ENCODE measurements around the gene TEX19. TPM values are rescaled to one million over a fixed set of nuclear protein-coding genes. Genes with fewer than 3 reads are reported as not detected.

TEX19 gene
- total and polyA plus RNA-seq, 10 of the 15 experiments (the other 5 are each of a cell fraction or from before 2014, with no cell fraction given) = 0.03 to 0.32 (median 0.13) TPM; not detected in 3

- H4K20me1 ChIP-seq (ENCODE audit: control insufficient read depth, insufficient read depth) = no peaks in the 10 kb centered on the region
Observed at GRCh38 chr17:82322526-82323453, 36.3 kb upstream of the TEX19 start.

More at GRCh38 chr17:82322526-82323453, 36.3 kb upstream of the TEX19 start:
- no peak overlapping the region for H2AFZ ChIP-seq (ENCODE audit: control insufficient read depth, low read depth, low read length)
- no peaks in the 10 kb centered on the region for H3K79me2 ChIP-seq (ENCODE audit: control insufficient read depth, insufficient read depth, low read length)
- in situ Hi-C loops (cut with MboI) (no loop called here), intact Hi-C loops (cut with micrococcal nuclease; ENCODE audit: unreplicated experiment) (loop anchor here (2.0 kb wide), 1 partner anchor 116 kb away; no protein-coding TSS in a partner anchor)
- ATAC-seq (no peak), DNase-seq (ENCODE audit: low read depth, low spot score) (no peak), FAIRE-seq (no peak)
- no peak overlapping the region for H3K27ac ChIP-seq (ENCODE audit: control insufficient read depth, insufficient read depth)
- no peaks in the 10 kb centered on the region; the same call in 1 of the 2 replicates for H3K4me1 ChIP-seq (ENCODE audit: control insufficient read depth, insufficient read depth, low read length)
- BruUV-seq (replicated peaks) = no TSS peak
- TF ChIP-seq USF2 (IDR thresholded peaks at IDR 0.05; ENCODE audit: borderline replicate concordance, low read depth, low read length) (no peak), STAT1 (conservative IDR thresholded peaks at IDR 0.05) (no peak), PML (IDR thresholded peaks at IDR 0.05; ENCODE audit: low read length) (no peak), CHD1 (IDR thresholded peaks at IDR 0.05; ENCODE audit: low read depth, low read length) (no peak), ZNF384 (IDR thresholded peaks at IDR 0.05; ENCODE audit: borderline replicate concordance, low read depth, low read length) (no peak), BRCA1 (IDR thresholded peaks at IDR 0.05; ENCODE audit: low read depth, low read length) (no peak), PAX5 (IDR thresholded peaks at IDR 0.05; ENCODE audit: borderline replicate concordance, low read depth, low read length) (no peak), BACH1 (IDR thresholded peaks at IDR 0.05; ENCODE audit: borderline replicate concordance) (no peak), CEBPB (IDR thresholded peaks at IDR 0.05; ENCODE audit: borderline replicate concordance in 1 of 2, low read depth in 2 of 2, low read length in 2 of 2) (no peak), HCFC1 (IDR thresholded peaks at IDR 0.05; ENCODE audit: low read length) (no peak), NR2F1 (conservative IDR thresholded peaks at IDR 0.05) (no peak), ETV6 (conservative IDR thresholded peaks at IDR 0.05 in 1 of 2, IDR thresholded peaks at IDR 0.05 in 1 of 2; ENCODE audit: borderline replicate concordance in 1 of 2, low read depth in 1 of 2) (no peak), PBX3 (IDR thresholded peaks at IDR 0.05; ENCODE audit: insufficient replicate concordance, low read depth, low read length) (no peak), SREBF2 (IDR thresholded peaks at IDR 0.05; ENCODE audit: low read length) (no peak), GABPA (IDR thresholded peaks at IDR 0.05; ENCODE audit: low read depth) (no peak)
- H3K4me3 ChIP-seq = no peak overlapping the region
- SMC1A ChIA-PET (ENCODE audit: uncharacterized antibody, unreplicated experiment) = interaction anchor here (1.8 to 4.1 kb wide), 3 partner anchors 21 to 26 kb away, joined by 3 to 42 read pairs (median 15); no protein-coding TSS in a partner anchor
- H3K9ac ChIP-seq (ENCODE audit: control insufficient read depth, insufficient read depth, low read length) = no peak overlapping the region
- whole genome bisulfite sequencing (ENCODE audit: insufficient coverage, insufficient replicate concordance, low lambda C conversion rate, missing lambda C conversion rate) = 61% methylated on average over 24 of the region's 28 CpGs
- H3K36me3 ChIP-seq (ENCODE audit: control insufficient read depth in 2 of 2, insufficient read depth in 2 of 2, low read length in 1 of 2) = no peaks in the 10 kb centered on the region
- no peaks in the 10 kb centered on the region; a peak in 1 of 4 replicates for H3K27me3 ChIP-seq (replicated peaks in 1 of 2; ENCODE audit: control insufficient read depth in 2 of 2, insufficient read depth in 2 of 2, low read length in 1 of 2)
- POLR2A ChIA-PET = interaction anchor here (0.6 to 1.2 kb wide), 2 partner anchors 14 to 23 kb away, joined by 3 to 7 read pairs; no protein-coding TSS in a partner anchor
- RAD21 ChIA-PET (ENCODE audit: unreplicated experiment) = interaction anchor here (1.2 to 6.5 kb wide), 3 partner anchors 22 to 87 kb away, joined by 3 to 77 read pairs (median 5); no protein-coding TSS in a partner anchor
- CTCF ChIA-PET = interaction anchor here (0.9 to 6.2 kb wide), 3 partner anchors 23 to 87 kb away, joined by 3 to 94 read pairs (median 15); no protein-coding TSS in a partner anchor
- H3K4me2 ChIP-seq (ENCODE audit: control insufficient read depth, insufficient read depth) = no peak overlapping the region
- H3K9me3 ChIP-seq (replicated peaks; ENCODE audit: control insufficient read depth, insufficient read depth, low read length) = no peaks in the 10 kb centered on the region; the same call in 1 of the 3 replicates
